MM.1S (cell line): Measurements from ENCODE around the gene ERFL.

Experiments
- DNase-seq: peaks from one replicate; pipeline ENCODE4 v3.0.0-alpha.2; 2015
- H2AFZ ChIP-seq: fragments of 300-600 bp; sonication (generic); 2 replicates; pipeline ENCODE4 v1.6.0; 2016; ENCODE audit warnings: antibody characterized with exemption, low read length
- H3F3A ChIP-seq: fragments of 300-600 bp; sonication (generic); 2 replicates; pipeline ENCODE4 v1.6.1; 2016; ENCODE audit warnings: mild to moderate bottlenecking, antibody characterized with exemption, low read length, moderate library complexity, mixed read lengths; ENCODE audit not compliant: insufficient read depth
- H3K27ac ChIP-seq: fragments of 300-600 bp; sonication (generic); 2 replicates; pipeline ENCODE4 v1.5.1; 2016; ENCODE audit warnings: mild to moderate bottlenecking, low read length
- H3K27me3 ChIP-seq: fragments of 300-600 bp; sonication (generic); replicated peaks from 2 replicates; pipeline ENCODE4 v1.6.0; 2016; ENCODE audit warnings: low read length; ENCODE audit not compliant: insufficient read depth
- H3K36me3 ChIP-seq: fragments of 300-600 bp; sonication (generic); replicated peaks from 2 replicates; pipeline ENCODE4 v1.6.1; 2016; ENCODE audit warnings: mild to moderate bottlenecking, low read length, mixed read lengths; ENCODE audit not compliant: insufficient read depth
- H3K4me1 ChIP-seq: fragments of 300-600 bp; sonication (generic); 2 replicates; pipeline ENCODE4 v1.6.1; 2016; ENCODE audit warnings: low read length, mixed read lengths
- H3K4me2 ChIP-seq: fragments of 300-600 bp; sonication (generic); 2 replicates; pipeline ENCODE4 v1.6.0; 2016; ENCODE audit warnings: low read depth, low read length
- H3K4me3 ChIP-seq: fragments of 300-600 bp; sonication (generic); 2 replicates; pipeline ENCODE4 v1.5.1; 2016; ENCODE audit warnings: low read length, mixed read lengths
- H3K79me2 ChIP-seq: fragments of 300-600 bp; sonication (generic); 2 replicates; pipeline ENCODE4 v1.6.1; 2016; ENCODE audit warnings: mixed run types, low read length, mixed read lengths
- H3K9ac ChIP-seq: fragments of 300-600 bp; sonication (generic); 2 replicates; pipeline ENCODE4 v1.6.1; 2016; ENCODE audit warnings: low read length, mixed read lengths
- H3K9me2 ChIP-seq: fragments of 300-600 bp; sonication (generic); replicated peaks from 2 replicates; pipeline ENCODE4 v1.6.1; 2016; ENCODE audit warnings: mild to moderate bottlenecking, low read length, mixed read lengths; ENCODE audit not compliant: insufficient read depth
- H3K9me3 ChIP-seq: fragments of 300-600 bp; sonication (generic); replicated peaks from 2 replicates; pipeline ENCODE4 v1.6.1; 2016; ENCODE audit warnings: mild to moderate bottlenecking, low read length, mixed read lengths; ENCODE audit not compliant: insufficient read depth
- H4K20me1 ChIP-seq: fragments of 300-600 bp; sonication (generic); 2 replicates; pipeline ENCODE4 v1.6.1; 2016; ENCODE audit warnings: mild to moderate bottlenecking, low read length, moderate library complexity, mixed read lengths; ENCODE audit not compliant: insufficient read depth
- CTCF ChIP-seq: fragments of 300-600 bp; sonication (generic); IDR thresholded peaks from 2 replicates; pipeline ENCODE4 v1.5.1; 2016; ENCODE audit warnings: antibody characterized with exemption, low read length, mixed read lengths
- EZH2 ChIP-seq: fragments of 300-600 bp; sonication (generic); optimal IDR thresholded peaks from 2 replicates; pipeline ENCODE3; 2017; ENCODE audit warnings: low read depth, mild to moderate bottlenecking, antibody characterized with exemption, low read length, mixed read lengths
- EZH2phosphoT487 ChIP-seq: fragments of 300-600 bp; sonication (generic); IDR thresholded peaks from 2 replicates; pipeline ENCODE4 v1.6.1; 2018; ENCODE audit warnings: antibody characterized with exemption, low read length

Gene ERFL

DNA sequence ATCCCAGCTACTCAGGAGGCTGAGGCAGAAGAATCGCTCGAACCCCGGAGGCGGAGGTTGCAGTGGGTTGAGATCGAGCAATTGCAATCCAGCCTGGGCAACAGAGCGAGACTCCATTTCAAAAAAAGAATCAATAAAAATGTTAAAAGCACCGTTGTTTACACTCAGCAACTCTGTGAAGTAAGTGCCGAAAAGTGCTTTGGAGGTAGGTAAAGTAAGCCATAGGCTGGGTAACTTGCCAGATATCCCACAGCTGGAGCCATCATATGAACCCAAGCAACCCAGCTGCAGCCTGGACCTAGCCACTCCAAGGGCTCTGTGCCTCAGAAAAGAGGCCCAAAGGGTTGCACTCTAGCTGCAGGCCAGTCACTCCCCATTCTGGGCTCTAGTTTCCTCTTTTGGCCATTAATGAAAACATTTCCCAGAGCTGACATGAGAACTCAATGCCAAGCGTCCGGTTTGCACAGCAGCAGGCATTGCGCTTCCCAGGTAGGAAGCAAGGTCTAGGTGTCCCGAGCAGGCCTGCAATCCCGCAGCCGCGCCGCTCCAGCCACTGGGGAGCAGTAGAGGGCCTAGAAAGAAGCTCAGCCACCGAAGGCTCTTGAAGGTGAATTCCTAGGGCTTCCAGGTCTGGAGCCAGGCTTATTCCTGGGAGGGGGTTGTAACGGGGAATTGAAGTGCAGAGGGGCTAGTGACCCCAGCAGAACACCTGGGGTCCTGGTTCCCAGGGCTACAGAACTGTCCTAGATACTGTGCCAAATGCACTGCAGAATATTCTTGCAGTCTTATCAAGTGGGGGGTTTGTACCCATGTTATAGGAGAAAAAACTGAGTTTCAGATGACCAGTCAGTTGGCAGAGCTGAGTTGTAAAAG, 55.2 kb downstream of the ERFL start:
- peaks cover 65% of the 10 kb centered on the region for H3F3A ChIP-seq
- no peaks in the 10 kb centered on the region for H3K9me2 ChIP-seq
- H3K4me1 ChIP-seq, result peaks cover 69% of the 10 kb centered on the region
- peaks cover 18% of the 10 kb centered on the region for H3K79me2 ChIP-seq
- no peak for TF ChIP-seq EZH2phosphoT487
- peak; percentile 57 for TF ChIP-seq CTCF
- TF ChIP-seq EZH2, result no peak
- no peak overlapping the region for H3K4me3 ChIP-seq
- no peak overlapping the region for H3K9ac ChIP-seq
- peaks cover 17% of the 10 kb centered on the region; the same call in 1 of the 2 replicates for H4K20me1 ChIP-seq
- H3K27ac ChIP-seq, result no peak overlapping the region
- peak; percentile 51 for DNase-seq
- no peak overlapping the region for H3K4me2 ChIP-seq
- H3K27me3 ChIP-seq, result no peaks in the 10 kb centered on the region
- H2AFZ ChIP-seq, result no peak overlapping the region
- no peaks in the 10 kb centered on the region for H3K9me3 ChIP-seq
- H3K36me3 ChIP-seq, result peaks cover 9% of the 10 kb centered on the region

GRCh38 chr19:41872384-41872774, 55.9 kb downstream of the ERFL start:
- Histone ChIP-seq H3K27me3 (no peaks in the 10 kb centered on the region), H3K4me1 (peaks cover 72% of the 10 kb centered on the region), H3K9me2 (no peaks in the 10 kb centered on the region), H3K27ac (peak overlapping the region; percentile 80), H3K9me3 (no peaks in the 10 kb centered on the region), H3K36me3 (peaks cover 9% of the 10 kb centered on the region), H3K4me2 (peak overlapping the region; percentile 27; the same call in 1 of the 2 replicates), H4K20me1 (peaks cover 24% of the 10 kb centered on the region; the same call in 1 of the 2 replicates), H3F3A (peaks cover 71% of the 10 kb centered on the region), H2AFZ (no peak overlapping the region), H3K4me3 (no peak overlapping the region), H3K79me2 (peaks cover 25% of the 10 kb centered on the region), H3K9ac (peak overlapping the region; percentile 1; the same call in 1 of the 2 replicates)
- TF ChIP-seq EZH2phosphoT487 (no peak), CTCF (no peak), EZH2 (no peak)
- DNase-seq, result no peak

DNA sequence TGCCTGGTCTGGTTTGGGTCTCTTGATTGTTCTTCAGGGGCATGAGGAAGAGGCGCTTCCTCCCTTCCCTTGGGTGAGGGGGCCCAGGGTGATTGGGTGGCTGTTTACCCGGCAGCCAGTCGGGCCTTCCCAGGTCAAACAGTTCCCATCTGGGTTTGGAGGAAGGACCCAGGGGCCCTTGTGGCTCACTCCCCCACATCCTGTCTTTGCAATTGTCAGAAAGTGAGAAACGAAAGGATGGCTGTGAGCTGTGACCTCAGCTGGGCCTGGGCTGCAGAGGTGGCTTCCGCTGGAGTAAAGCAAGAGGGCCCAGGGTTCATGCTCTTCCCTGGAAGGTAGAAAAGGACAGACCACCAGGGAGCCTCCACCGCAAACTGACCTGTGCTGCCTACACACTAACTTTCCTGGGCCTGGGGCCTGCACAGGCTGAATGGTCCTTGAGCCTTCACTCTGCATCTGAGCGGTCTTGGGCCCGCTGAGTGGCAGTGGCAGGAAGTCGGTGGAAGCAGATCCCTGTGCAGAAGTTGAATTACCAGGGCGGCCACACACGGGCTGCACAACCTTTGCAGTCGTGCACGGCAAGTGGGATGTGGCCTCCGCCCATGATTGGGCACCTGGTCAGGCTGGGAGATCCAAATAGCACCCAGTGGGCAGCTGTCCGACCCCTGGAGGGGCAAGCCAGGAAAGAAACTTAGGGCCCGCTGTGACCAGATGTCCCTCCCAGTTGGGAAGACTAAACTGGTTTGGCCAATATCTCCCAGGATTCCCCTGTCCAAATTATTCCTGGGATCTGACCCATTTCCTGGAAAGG, 56.5 kb downstream of the ERFL start:
- Histone ChIP-seq H4K20me1 (peaks cover 25% of the 10 kb centered on the region; the same call in 1 of the 2 replicates), H3K4me1 (peaks cover 72% of the 10 kb centered on the region), H3K4me3 (no peak overlapping the region), H3F3A (peaks cover 73% of the 10 kb centered on the region), H3K27me3 (no peaks in the 10 kb centered on the region), H3K9ac (peak overlapping the region; percentile 7; the same call in 1 of the 2 replicates), H3K9me3 (no peaks in the 10 kb centered on the region), H3K4me2 (peak overlapping the region; percentile 27; the same call in 1 of the 2 replicates), H3K9me2 (no peaks in the 10 kb centered on the region), H3K79me2 (peaks cover 31% of the 10 kb centered on the region), H3K27ac (peak overlapping the region; percentile 80), H3K36me3 (peaks cover 9% of the 10 kb centered on the region), H2AFZ (no peak overlapping the region)
- DNase-seq, result peak; percentile 85
- TF ChIP-seq CTCF (no peak), EZH2phosphoT487 (no peak), EZH2 (no peak)
